ENCODE results near the gene CCDC73.

- TF ChIP-seq POLR2AphosphoS5 (IDR thresholded peaks at IDR 0.05) (no peak), CTCF (IDR thresholded peaks at IDR 0.05) (no peak), POLR2A (IDR thresholded peaks at IDR 0.05; ENCODE audit: low read depth) (no peak)
These were observed 153.1 kb downstream of the CCDC73 start for GRCh38 chr11:32641361-32641760.

Data from esophagus muscularis mucosa (tissue), 3 donors.